ENCODE data around the gene COL5A2.

COL5A2 gene

GRCh38 chr2:189150033-189150432, 29.5 kb downstream of the COL5A2 start:
- TF ChIP-seq, protein P1, sequence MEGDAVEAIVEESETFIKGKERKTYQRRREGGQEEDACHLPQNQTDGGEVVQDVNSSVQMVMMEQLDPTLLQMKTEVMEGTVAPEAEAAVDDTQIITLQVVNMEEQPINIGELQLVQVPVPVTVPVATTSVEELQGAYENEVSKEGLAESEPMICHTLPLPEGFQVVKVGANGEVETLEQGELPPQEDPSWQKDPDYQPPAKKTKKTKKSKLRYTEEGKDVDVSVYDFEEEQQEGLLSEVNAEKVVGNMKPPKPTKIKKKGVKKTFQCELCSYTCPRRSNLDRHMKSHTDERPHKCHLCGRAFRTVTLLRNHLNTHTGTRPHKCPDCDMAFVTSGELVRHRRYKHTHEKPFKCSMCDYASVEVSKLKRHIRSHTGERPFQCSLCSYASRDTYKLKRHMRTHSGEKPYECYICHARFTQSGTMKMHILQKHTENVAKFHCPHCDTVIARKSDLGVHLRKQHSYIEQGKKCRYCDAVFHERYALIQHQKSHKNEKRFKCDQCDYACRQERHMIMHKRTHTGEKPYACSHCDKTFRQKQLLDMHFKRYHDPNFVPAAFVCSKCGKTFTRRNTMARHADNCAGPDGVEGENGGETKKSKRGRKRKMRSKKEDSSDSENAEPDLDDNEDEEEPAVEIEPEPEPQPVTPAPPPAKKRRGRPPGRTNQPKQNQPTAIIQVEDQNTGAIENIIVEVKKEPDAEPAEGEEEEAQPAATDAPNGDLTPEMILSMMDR (IDR thresholded peaks at IDR 0.05; ENCODE audit: control extremely low read depth, extremely low read depth, low read depth, missing control alignments), result no peak
- ChIA-PET POLR2A (no interaction called here), CTCF (interaction anchor here (1.4 kb wide), 1 partner anchor 9 kb away, joined by 3 read pairs; no protein-coding TSS in a partner anchor)
- DNase-seq (ENCODE audit: extremely low spot score), result no peak

GRCh38 chr2:189147989-189148388, 31.6 kb downstream of the COL5A2 start:
- CTCF ChIA-PET, result interaction anchor here (1.1 to 1.4 kb wide), 2 partner anchors 11 to 16 kb away, joined by 3 to 5 read pairs; no protein-coding TSS in a partner anchor

GRCh38 chr2:189147361-189147760, 32.2 kb downstream of the COL5A2 start:
- TF ChIP-seq, protein P1 (IDR thresholded peaks at IDR 0.05; ENCODE audit: control extremely low read depth, extremely low read depth, low read depth, missing control alignments), result no peak
- ChIA-PET POLR2A (no interaction called here), CTCF (interaction anchor here (1.4 kb wide), 1 partner anchor 12 kb away, joined by 5 read pairs; no protein-coding TSS in a partner anchor)

More at GRCh38 chr2:189147989-189148388, 31.6 kb downstream of the COL5A2 start:
- POLR2A ChIA-PET, result no interaction called here
- DNase-seq (ENCODE audit: extremely low spot score), result no peak
- TF ChIP-seq, protein P1 (IDR thresholded peaks at IDR 0.05; ENCODE audit: control extremely low read depth, extremely low read depth, low read depth, missing control alignments), result no peak

DNA sequence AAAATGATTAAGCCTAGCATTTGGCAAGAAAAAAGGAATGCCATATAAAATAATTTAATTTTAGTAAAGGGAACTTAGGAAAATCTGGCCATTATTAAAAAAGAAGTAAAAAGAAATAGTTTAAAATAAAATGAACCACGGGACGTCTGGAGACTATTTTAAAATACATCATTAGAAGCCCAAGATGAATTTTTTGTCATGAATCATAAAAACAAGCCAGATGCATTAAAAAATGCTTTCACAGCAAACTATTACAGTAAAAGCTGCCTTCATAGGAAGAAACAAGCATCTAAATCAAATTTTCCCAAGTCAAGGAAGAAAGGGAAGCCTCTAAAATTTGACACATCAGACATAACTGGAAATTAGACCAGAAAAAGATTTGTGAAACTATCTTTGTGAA, 33.0 kb downstream of the COL5A2 start:
- POLR2A ChIA-PET, result no interaction called here
- CTCF ChIA-PET, result no interaction called here
- no peak for DNase-seq (ENCODE audit: extremely low spot score)
- TF ChIP-seq, protein P1 (IDR thresholded peaks at IDR 0.05; ENCODE audit: control extremely low read depth, extremely low read depth, low read depth, missing control alignments), result no peak

More at GRCh38 chr2:189147361-189147760, 32.2 kb downstream of the COL5A2 start:
- no peak for DNase-seq (ENCODE audit: extremely low spot score)

- TF ChIP-seq, protein P1 (IDR thresholded peaks at IDR 0.05; ENCODE audit: control extremely low read depth, extremely low read depth, low read depth, missing control alignments), result no peak
- no peak for DNase-seq (ENCODE audit: extremely low spot score)
- CTCF ChIA-PET, result interaction anchor here (2.3 kb wide), 1 partner anchor 8 kb away, joined by 19 read pairs; no protein-coding TSS in a partner anchor
- POLR2A ChIA-PET, result no interaction called here
Observed at GRCh38 chr2:189144700-189145211, 34.8 kb downstream of the COL5A2 start.

DNA sequence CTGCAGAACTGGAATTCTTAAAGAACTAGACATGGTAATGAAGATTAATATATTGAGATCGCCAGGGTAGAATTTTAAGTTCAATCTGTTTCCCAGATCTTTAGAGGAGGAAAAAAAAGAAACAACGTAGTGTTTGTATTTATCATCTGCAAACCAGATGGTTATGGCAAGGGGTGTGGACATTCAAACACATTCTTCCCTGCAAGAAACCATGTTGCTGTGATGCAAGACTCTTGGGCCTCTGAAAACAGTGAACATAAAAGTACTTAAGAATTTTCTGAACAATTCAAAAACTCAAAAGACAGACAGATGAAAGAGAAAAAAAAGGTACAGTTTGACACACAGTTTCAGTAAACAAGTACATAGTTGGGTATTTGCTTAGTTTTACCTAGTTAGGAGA, 35.6 kb downstream of the COL5A2 start:
- ChIA-PET CTCF (interaction anchor here (0.6 to 3.0 kb wide), 11 partner anchors 9 to 622 kb away, joined by 3 to 33 read pairs (median 8); no protein-coding TSS in a partner anchor), POLR2A (no interaction called here)
- DNase-seq (ENCODE audit: extremely low spot score), result no peak
- TF ChIP-seq, protein P1 (IDR thresholded peaks at IDR 0.05; ENCODE audit: control extremely low read depth, extremely low read depth, low read depth, missing control alignments), result no peak

Measured in GM10248 (cell line).